ENCODE measurements around the gene GATA6.

DNA sequence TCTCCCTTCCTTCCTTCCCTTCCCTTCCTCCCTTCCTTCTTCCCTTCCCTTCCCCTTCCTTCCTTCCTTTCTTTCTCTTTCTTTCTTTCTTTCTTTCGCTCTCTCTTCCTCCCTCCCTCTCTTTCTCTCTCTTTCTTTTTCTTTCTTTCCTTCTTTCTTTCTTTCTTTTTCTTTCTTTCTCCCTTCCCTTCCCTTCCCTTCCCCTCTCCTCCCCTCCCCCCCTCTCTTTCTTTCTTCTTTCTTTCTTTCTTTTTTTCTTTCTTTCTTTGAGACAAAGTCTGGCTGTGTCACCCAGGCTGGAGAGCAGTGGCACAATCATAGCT lies 34.8 kb downstream of the GATA6 start:
- no peak for TF ChIP-seq HDAC2 (CRISPR knock-in tag; IDR thresholded peaks at IDR 0.05)
- TF ChIP-seq ZNF746 (CRISPR knock-in tag; IDR thresholded peaks at IDR 0.05), result no peak
